Body of pancreas (tissue), 4 donors: Measurements from ENCODE around the gene UBE4B.

ENCODE experiments used
- CTCF ChIP-seq, 7 experiments: fragments of 450-650 bp in 4 of 7; fragments of 200-600 bp in 3 of 7; sonication (generic) in 3 of 7; IDR thresholded peaks; one replicate each; pipeline ENCODE4 v1.5.1; 2016 to 2019; ENCODE audit warnings: antibody characterized with exemption in 7 of 7
- POLR2A ChIP-seq, 3 donors: fragments of 450-650 bp; IDR thresholded peaks; one replicate each; pipeline ENCODE4 v1.6.1; 2016; ENCODE audit warnings: antibody characterized with exemption in 3 of 3, mild to moderate bottlenecking in 2 of 3

- TF ChIP-seq CTCF (IDR thresholded peaks at IDR 0.05) (no peak), POLR2A (IDR thresholded peaks at IDR 0.05) (no peak)
These were observed 171.4 kb downstream of the UBE4B start for GRCh38 chr1:10204003-10204642.
